Liver (tissue), 9 donors: ENCODE data around the gene SPP1. TPM values are rescaled to one million over a fixed set of nuclear protein-coding genes. Genes with fewer than 3 reads are reported as not detected.
A peak's percentile ranks its signal among the peaks of the same experiment; 100 is the strongest.

Experiments
- DNase-seq: peaks from one replicate; pipeline ENCODE4 v3.0.0-alpha.2; 2017; ENCODE audit warnings: low spot score
- H3K27ac ChIP-seq, 2 donors: one replicate each; pipeline ENCODE4 v1.7.0; 2013; ENCODE audit warnings: inconsistent platforms in 2 of 2, low read length in 2 of 2, control low read depth in 1 of 2, low read depth in 1 of 2, mild to moderate bottlenecking in 1 of 2
- H3K27me3 ChIP-seq, 4 donors: one replicate each; pipeline versions ENCODE4 v1.6.1 to v1.7.0; 2013; ENCODE audit warnings: low read length in 3 of 4, inconsistent platforms in 1 of 4, mild to moderate bottlenecking in 1 of 4, moderate library complexity in 1 of 4; ENCODE audit not compliant: control insufficient read depth in 4 of 4, insufficient read depth in 4 of 4
- H3K36me3 ChIP-seq, 4 donors: one replicate each; pipeline versions ENCODE4 v1.6.1 to v1.7.0; 2013; ENCODE audit warnings: low read length in 3 of 4, mild to moderate bottlenecking in 3 of 4, low read depth in 1 of 4, moderate library complexity in 1 of 4; ENCODE audit not compliant: control insufficient read depth in 4 of 4, insufficient read depth in 3 of 4
- H3K4me1 ChIP-seq, 4 donors: one replicate each; pipeline versions ENCODE4 v1.6.1 to v1.7.0; 2013; ENCODE audit warnings: low read length in 3 of 4, mild to moderate bottlenecking in 3 of 4, moderate library complexity in 1 of 4; ENCODE audit not compliant: control insufficient read depth in 4 of 4, insufficient read depth in 4 of 4
- H3K4me3 ChIP-seq, 3 donors: one replicate each; pipeline versions ENCODE4 v1.6.1 to v1.7.0; 2013; ENCODE audit warnings: low read length in 3 of 3, control low read depth in 1 of 3, low read depth in 1 of 3, mild to moderate bottlenecking in 1 of 3
- H3K9ac ChIP-seq, 2 donors: one replicate each; pipeline ENCODE4 v1.7.0; 2013; ENCODE audit warnings: low read length in 2 of 2, mild to moderate bottlenecking in 2 of 2, moderate library complexity in 2 of 2, control low read depth in 1 of 2, low read depth in 1 of 2
- H3K9me3 ChIP-seq, 4 donors: one replicate each; pipeline versions ENCODE4 v1.6.1 to v1.7.0; 2013; ENCODE audit warnings: low read length in 3 of 4; ENCODE audit not compliant: control insufficient read depth in 4 of 4
- EGR1 ChIP-seq, 2 donors: IDR thresholded peaks; 2 replicates each; pipeline ENCODE4 v1.6.1; 2016 to 2018; ENCODE audit warnings: antibody characterized with exemption in 2 of 2, low read depth in 2 of 2
- FOXA1 ChIP-seq: IDR thresholded peaks from 2 replicates; pipeline ENCODE4 v1.6.1; 2016; ENCODE audit warnings: antibody characterized with exemption
- FOXA2 ChIP-seq: IDR thresholded peaks from 2 replicates; pipeline ENCODE4 v1.6.1; 2016; ENCODE audit warnings: antibody characterized with exemption
- GABPA ChIP-seq, 2 donors: IDR thresholded peaks in 1 of 2; conservative IDR thresholded peaks in 1 of 2; 2 replicates each; pipeline ENCODE4 v1.6.1; 2016; ENCODE audit warnings: antibody characterized with exemption in 2 of 2, mild to moderate bottlenecking in 1 of 2, moderate library complexity in 1 of 2
- HNF4A ChIP-seq, 2 donors: conservative IDR thresholded peaks; 2 replicates each; pipeline ENCODE4 v1.6.1; 2016; ENCODE audit warnings: antibody characterized with exemption in 2 of 2, mild to moderate bottlenecking in 2 of 2
- HNF4G ChIP-seq: IDR thresholded peaks from 2 replicates; pipeline ENCODE4 v1.6.1; 2016; ENCODE audit warnings: antibody characterized with exemption
- JUND ChIP-seq, 2 donors: IDR thresholded peaks; 2 replicates each; pipeline ENCODE4 v1.6.1; 2016; ENCODE audit warnings: antibody characterized with exemption in 2 of 2
- NR2F2 ChIP-seq: IDR thresholded peaks from 2 replicates; pipeline ENCODE4 v1.6.1; 2016; ENCODE audit warnings: antibody characterized with exemption
- RAD21 ChIP-seq, 2 donors: IDR thresholded peaks; 2 replicates each; pipeline ENCODE4 v1.6.1; 2016; ENCODE audit warnings: antibody characterized with exemption in 2 of 2, mild to moderate bottlenecking in 2 of 2
- REST ChIP-seq: IDR thresholded peaks from 2 replicates; pipeline ENCODE4 v1.6.1; 2016; ENCODE audit warnings: antibody characterized with exemption, mild to moderate bottlenecking
- RXRA ChIP-seq, 2 donors: IDR thresholded peaks; 2 replicates each; pipeline ENCODE4 v1.6.1; 2017 to 2018; ENCODE audit warnings: antibody characterized with exemption in 2 of 2, mild to moderate bottlenecking in 1 of 2
- SP1 ChIP-seq: IDR thresholded peaks from 2 replicates; pipeline ENCODE4 v1.6.1; 2018; ENCODE audit warnings: antibody characterized with exemption, mild to moderate bottlenecking
- TAF1 ChIP-seq: conservative IDR thresholded peaks from 2 replicates; pipeline ENCODE4 v1.6.1; 2016; ENCODE audit warnings: antibody characterized with exemption, mild to moderate bottlenecking
- YY1 ChIP-seq: IDR thresholded peaks from 2 replicates; pipeline ENCODE4 v1.6.1; 2016; ENCODE audit warnings: antibody characterized with exemption, mild to moderate bottlenecking
- WGBS: extraction: QIAGEN DNeasy Blood & Tissue Kit; methylation state at CpG from one replicate; pipeline ENCODE4 v1.1.7; 2013; 5-methylcytosine and 5-hydroxymethylcytosine counted together
- polyA plus RNA-seq, 2 donors: library from polyadenylated mRNA; stranded (reverse) in 1 of 2; unstranded in 1 of 2; fragments of 200-250 nt in 1 of 2; fragments of >200 nt in 1 of 2; fragmentation: Nextera tagmentation in 1 of 2; extraction: Ambion mirVana in 1 of 2; gene quantifications; one replicate each; pipeline versions ENCODE4 v1.2.1 to v1.2.3, GENCODE V29; 2013 to 2015
- total RNA-seq, 2 donors: library from RNA; depleted of rRNA; stranded (reverse); fragments of >200 nt; gene quantifications; one replicate each; pipeline ENCODE4 v1.2.3, GENCODE V29; 2014
- TF ChIP-seq, protein P1 (sequence below): IDR thresholded peaks from 2 replicates; pipeline ENCODE4 v1.6.1; 2016; ENCODE audit warnings: antibody characterized with exemption
- TF ChIP-seq, protein P2 (sequence below): IDR thresholded peaks from 2 replicates; pipeline ENCODE4 v1.6.1; 2016; ENCODE audit warnings: antibody characterized with exemption
- TF ChIP-seq, protein P3 (sequence below): fragments of 150-350 bp; IDR thresholded peaks from 2 replicates; pipeline ENCODE4 v1.5.1; 2017; ENCODE audit warnings: improper control_type of control experiment, low read depth, low read length; ENCODE audit not compliant: missing input control
- TF ChIP-seq, protein P4 (sequence below): IDR thresholded peaks from 2 replicates; pipeline ENCODE4 v1.6.1; 2016; ENCODE audit warnings: antibody characterized with exemption
- donor health status: healthy.
- donor health status: healthy.
- donor health status: healthy.
- donor health status: healthy.
- donor health status: healthy.

SPP1 gene
- total and polyA plus RNA-seq, 4 donors = 10.5 to 80.2 (median 27.5) TPM

GRCh38 chr4:88007304-88008121, 32.0 kb downstream of the SPP1 start, which contains the start of gene PKD2:
PKD2 (plus strand) TSS chr4:88007635; CDS start chr4:88007734, 99 bp downstream.
- under 1% methylated on average over 115 of the region's 116 CpGs for WGBS
- Histone ChIP-seq H3K36me3 (no peaks in the 10 kb centered on the region), H3K9me3 (no peaks in the 10 kb centered on the region), H3K27ac (peak within 1 kb of the TSS; percentile 4 to 61), H3K27me3 (no peaks in the 10 kb centered on the region), H3K9ac (peak within 1 kb of the TSS in 1 of 2 donors; percentile 28), H3K4me1 (peaks cover 4 to 12% (median 9%) of the 10 kb centered on the region in 4 donors), H3K4me3 (peak within 1 kb of the TSS; percentile 66 to 90 (median 78))
- TF ChIP-seq JUND (IDR thresholded peaks at IDR 0.05) (no peak), EGR1 (IDR thresholded peaks at IDR 0.05; ENCODE audit: low read depth in 2 of 2) (peak in 1 of 2 donors; percentile 38), RXRA (IDR thresholded peaks at IDR 0.05) (no peak), HNF4A (conservative IDR thresholded peaks at IDR 0.05) (no peak), YY1 (peak; percentile 48), TAF1 (no peak)
- TF ChIP-seq, protein P1, sequence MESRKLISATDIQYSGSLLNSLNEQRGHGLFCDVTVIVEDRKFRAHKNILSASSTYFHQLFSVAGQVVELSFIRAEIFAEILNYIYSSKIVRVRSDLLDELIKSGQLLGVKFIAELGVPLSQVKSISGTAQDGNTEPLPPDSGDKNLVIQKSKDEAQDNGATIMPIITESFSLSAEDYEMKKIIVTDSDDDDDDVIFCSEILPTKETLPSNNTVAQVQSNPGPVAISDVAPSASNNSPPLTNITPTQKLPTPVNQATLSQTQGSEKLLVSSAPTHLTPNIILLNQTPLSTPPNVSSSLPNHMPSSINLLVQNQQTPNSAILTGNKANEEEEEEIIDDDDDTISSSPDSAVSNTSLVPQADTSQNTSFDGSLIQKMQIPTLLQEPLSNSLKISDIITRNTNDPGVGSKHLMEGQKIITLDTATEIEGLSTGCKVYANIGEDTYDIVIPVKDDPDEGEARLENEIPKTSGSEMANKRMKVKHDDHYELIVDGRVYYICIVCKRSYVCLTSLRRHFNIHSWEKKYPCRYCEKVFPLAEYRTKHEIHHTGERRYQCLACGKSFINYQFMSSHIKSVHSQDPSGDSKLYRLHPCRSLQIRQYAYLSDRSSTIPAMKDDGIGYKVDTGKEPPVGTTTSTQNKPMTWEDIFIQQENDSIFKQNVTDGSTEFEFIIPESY = no peak
- DNase-seq = peak; percentile 83

DNA sequence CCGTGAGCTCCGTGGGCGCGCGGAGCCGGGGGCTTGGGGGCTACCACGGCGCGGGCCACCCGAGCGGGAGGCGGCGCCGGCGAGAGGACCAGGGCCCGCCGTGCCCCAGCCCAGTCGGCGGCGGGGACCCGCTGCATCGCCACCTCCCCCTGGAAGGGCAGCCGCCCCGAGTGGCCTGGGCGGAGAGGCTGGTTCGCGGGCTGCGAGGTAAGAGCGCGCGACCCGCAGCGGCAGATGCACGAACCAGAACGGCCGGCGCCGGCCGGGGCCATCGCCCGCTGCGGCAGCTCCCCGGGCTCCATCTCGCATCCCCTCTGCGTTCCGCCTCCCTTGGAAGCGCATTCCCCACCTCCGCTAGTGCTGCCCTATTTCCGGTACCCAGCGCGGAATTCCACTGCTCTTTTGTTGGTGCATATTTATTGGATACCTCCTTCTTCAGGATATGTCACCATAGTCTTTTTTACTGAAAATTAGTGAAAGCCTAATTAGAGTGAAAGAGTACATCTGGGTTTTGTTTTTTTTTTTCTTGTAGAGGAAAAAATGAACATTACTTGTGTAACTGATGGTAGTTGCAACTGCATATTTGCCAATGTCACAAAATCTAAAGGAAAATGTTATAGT, 32.7 kb downstream of the SPP1 start:
- H3K4me3 ChIP-seq = peak overlapping the region; percentile 66 to 90 (median 78)
- no peak for TF ChIP-seq YY1
- TF ChIP-seq, protein P1 = no peak
- no peak for TF ChIP-seq GABPA (IDR thresholded peaks at IDR 0.05 in 1 of 2, conservative IDR thresholded peaks at IDR 0.05 in 1 of 2)
- TF ChIP-seq, protein P2, sequence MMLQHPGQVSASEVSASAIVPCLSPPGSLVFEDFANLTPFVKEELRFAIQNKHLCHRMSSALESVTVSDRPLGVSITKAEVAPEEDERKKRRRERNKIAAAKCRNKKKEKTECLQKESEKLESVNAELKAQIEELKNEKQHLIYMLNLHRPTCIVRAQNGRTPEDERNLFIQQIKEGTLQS = no peak
- no peak for TF ChIP-seq SP1
- TF ChIP-seq HNF4A (conservative IDR thresholded peaks at IDR 0.05) = no peak
- TF ChIP-seq EGR1 (IDR thresholded peaks at IDR 0.05; ENCODE audit: low read depth in 2 of 2) = no peak
- TF ChIP-seq RXRA (IDR thresholded peaks at IDR 0.05) = no peak
- no peak for TF ChIP-seq RAD21 (IDR thresholded peaks at IDR 0.05)
- no peak for TF ChIP-seq FOXA1
- TF ChIP-seq, protein P3, sequence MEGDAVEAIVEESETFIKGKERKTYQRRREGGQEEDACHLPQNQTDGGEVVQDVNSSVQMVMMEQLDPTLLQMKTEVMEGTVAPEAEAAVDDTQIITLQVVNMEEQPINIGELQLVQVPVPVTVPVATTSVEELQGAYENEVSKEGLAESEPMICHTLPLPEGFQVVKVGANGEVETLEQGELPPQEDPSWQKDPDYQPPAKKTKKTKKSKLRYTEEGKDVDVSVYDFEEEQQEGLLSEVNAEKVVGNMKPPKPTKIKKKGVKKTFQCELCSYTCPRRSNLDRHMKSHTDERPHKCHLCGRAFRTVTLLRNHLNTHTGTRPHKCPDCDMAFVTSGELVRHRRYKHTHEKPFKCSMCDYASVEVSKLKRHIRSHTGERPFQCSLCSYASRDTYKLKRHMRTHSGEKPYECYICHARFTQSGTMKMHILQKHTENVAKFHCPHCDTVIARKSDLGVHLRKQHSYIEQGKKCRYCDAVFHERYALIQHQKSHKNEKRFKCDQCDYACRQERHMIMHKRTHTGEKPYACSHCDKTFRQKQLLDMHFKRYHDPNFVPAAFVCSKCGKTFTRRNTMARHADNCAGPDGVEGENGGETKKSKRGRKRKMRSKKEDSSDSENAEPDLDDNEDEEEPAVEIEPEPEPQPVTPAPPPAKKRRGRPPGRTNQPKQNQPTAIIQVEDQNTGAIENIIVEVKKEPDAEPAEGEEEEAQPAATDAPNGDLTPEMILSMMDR = no peak
- no peak for TF ChIP-seq TAF1
- no peak for TF ChIP-seq JUND (IDR thresholded peaks at IDR 0.05)
- TF ChIP-seq, protein P4, sequence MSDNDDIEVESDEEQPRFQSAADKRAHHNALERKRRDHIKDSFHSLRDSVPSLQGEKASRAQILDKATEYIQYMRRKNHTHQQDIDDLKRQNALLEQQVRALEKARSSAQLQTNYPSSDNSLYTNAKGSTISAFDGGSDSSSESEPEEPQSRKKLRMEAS = no peak
- no peak for TF ChIP-seq HNF4G
- no peak for TF ChIP-seq FOXA2
- TF ChIP-seq NR2F2 = no peak
- TF ChIP-seq REST = no peak
- no peaks in the 10 kb centered on the region for H3K27me3 ChIP-seq
- no peaks in the 10 kb centered on the region for H3K36me3 ChIP-seq
- WGBS = under 1% methylated on average over 51 of the region's 51 CpGs
- peaks cover 4 to 12% (median 9%) of the 10 kb centered on the region in 4 donors for H3K4me1 ChIP-seq
- H3K9ac ChIP-seq = peak overlapping the region in 1 of 2 donors; percentile 17
- peak; percentile 52 for DNase-seq
- H3K27ac ChIP-seq = peak overlapping the region; percentile 4 to 61
- H3K9me3 ChIP-seq = no peaks in the 10 kb centered on the region
